Ascending aorta (tissue), 2 donors: ENCODE results near the gene RNF112. TPM values are rescaled to one million over a fixed set of nuclear protein-coding genes. Genes with fewer than 3 reads are reported as not detected.
A peak's percentile ranks its signal among the peaks of the same experiment; 100 is the strongest.
"Not testable (repeated sequence)": the region's sequence is repeated elsewhere in the genome, so short reads cannot be mapped to it uniquely, and the experiment has no call there.

Source experiments
- DNase-seq, 2 donors: peaks; one replicate each; pipeline ENCODE4 v3.0.0-alpha.2; 2019; ENCODE audit warnings: low spot score in 2 of 2
- H3K27ac ChIP-seq, 2 donors: fragments of 200-600 bp; sonication (generic); one replicate each; pipeline ENCODE4 v1.5.1; 2016 to 2017; ENCODE audit warnings: mild to moderate bottlenecking in 1 of 2
- H3K27me3 ChIP-seq: fragments of 200-600 bp; sonication (generic); one replicate; pipeline ENCODE4 v1.5.1; 2017
- H3K36me3 ChIP-seq, 2 donors: fragments of 200-600 bp; sonication (generic); one replicate each; pipeline ENCODE4 v1.5.1; 2016
- H3K4me1 ChIP-seq, 2 donors: fragments of 200-600 bp; sonication (generic); one replicate each; pipeline ENCODE4 v1.5.1; 2016 to 2017; ENCODE audit warnings: mild to moderate bottlenecking in 1 of 2
- H3K4me3 ChIP-seq, 2 donors: fragments of 200-600 bp; sonication (generic); one replicate each; pipeline ENCODE4 v1.5.1; 2016 to 2017; ENCODE audit warnings: mild to moderate bottlenecking in 1 of 2
- H3K9me3 ChIP-seq, 2 donors: fragments of 200-600 bp; sonication (generic); one replicate each; pipeline ENCODE4 v1.5.1; 2016
- intact Hi-C: fragments of 100-400 bp; cut with DNase I; formaldehyde crosslinking; loops from one replicate; pipeline ENCODE4 v1.15.1; 2023
- total RNA-seq: library from RNA; depleted of rRNA; stranded (reverse); fragments of >200 nt; gene quantifications from one replicate; pipeline ENCODE4 v1.1.0, GENCODE V29; 2016
- TF ChIP-seq, protein P1 (sequence below), 3 experiments: fragments of 200-600 bp in 2 of 3; fragments of 450-650 bp in 1 of 3; sonication (generic) in 2 of 3; IDR thresholded peaks; one replicate each; pipeline ENCODE4 v1.5.1; 2016 to 2019; ENCODE audit warnings: antibody characterized with exemption in 3 of 3, mild to moderate bottlenecking in 1 of 3, moderate library complexity in 1 of 3

The RNF112 gene
- total RNA-seq, 1 donor from 2014 or later, result 0.53 TPM

DNA sequence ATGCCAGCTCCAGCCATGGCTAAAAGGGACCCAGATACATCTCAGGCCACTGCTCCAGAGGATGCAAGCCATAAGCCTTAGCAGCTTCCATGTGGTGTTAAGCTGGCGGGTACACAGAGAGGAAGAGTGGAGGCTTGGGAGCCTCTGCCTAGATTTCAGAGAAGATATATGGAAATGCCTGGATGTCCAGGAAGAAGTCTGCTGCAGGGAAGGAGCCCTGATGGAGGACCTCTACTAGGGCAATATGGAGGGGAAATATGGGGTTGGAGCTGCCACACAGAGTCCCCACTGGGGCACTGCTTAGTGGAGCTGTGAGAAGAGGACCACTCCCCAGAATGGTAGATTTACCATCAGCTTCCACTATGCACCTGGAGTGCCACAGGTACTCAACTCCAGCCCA lies 32.1 kb downstream of the RNF112 start:
- Histone ChIP-seq H3K27ac (no peak overlapping the region), H3K4me1 (peaks cover 10 to 15% of the 10 kb centered on the region in 2 donors), H3K4me3 (no peak overlapping the region), H3K36me3 (no peaks in the 10 kb centered on the region), H3K27me3 (no peaks in the 10 kb centered on the region), H3K9me3 (no peaks in the 10 kb centered on the region)
- intact Hi-C loops, result no loop called here
- DNase-seq, result peak in 1 of 2 donors; percentile 11
- TF ChIP-seq, protein P1, sequence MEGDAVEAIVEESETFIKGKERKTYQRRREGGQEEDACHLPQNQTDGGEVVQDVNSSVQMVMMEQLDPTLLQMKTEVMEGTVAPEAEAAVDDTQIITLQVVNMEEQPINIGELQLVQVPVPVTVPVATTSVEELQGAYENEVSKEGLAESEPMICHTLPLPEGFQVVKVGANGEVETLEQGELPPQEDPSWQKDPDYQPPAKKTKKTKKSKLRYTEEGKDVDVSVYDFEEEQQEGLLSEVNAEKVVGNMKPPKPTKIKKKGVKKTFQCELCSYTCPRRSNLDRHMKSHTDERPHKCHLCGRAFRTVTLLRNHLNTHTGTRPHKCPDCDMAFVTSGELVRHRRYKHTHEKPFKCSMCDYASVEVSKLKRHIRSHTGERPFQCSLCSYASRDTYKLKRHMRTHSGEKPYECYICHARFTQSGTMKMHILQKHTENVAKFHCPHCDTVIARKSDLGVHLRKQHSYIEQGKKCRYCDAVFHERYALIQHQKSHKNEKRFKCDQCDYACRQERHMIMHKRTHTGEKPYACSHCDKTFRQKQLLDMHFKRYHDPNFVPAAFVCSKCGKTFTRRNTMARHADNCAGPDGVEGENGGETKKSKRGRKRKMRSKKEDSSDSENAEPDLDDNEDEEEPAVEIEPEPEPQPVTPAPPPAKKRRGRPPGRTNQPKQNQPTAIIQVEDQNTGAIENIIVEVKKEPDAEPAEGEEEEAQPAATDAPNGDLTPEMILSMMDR (IDR thresholded peaks at IDR 0.05), result no peak

DNA sequence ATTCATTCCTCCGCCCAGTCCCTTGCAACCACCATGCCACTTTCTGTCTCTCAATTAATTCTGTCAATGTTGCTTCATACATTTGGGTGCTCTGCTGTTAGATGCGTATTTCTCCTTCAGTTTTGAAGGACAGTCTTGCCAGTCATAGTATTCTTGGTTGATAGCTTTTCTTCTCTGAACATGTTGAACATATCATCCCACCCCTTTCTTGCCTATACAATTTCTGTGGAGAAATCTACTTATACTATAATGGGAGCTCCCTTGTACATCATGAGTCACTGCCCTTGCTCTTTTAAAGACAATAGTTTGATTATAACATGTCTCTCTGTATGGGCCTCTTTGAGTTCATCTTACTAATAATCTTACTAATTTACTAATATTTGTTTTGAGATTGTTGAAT lies 34.1 kb downstream of the RNF112 start:
- Histone ChIP-seq H3K4me3 (no peak overlapping the region), H3K27ac (no peak overlapping the region), H3K4me1 (peaks cover 14 to 24% of the 10 kb centered on the region in 2 donors), H3K36me3 (no peaks in the 10 kb centered on the region), H3K27me3 (no peaks in the 10 kb centered on the region), H3K9me3 (no peaks in the 10 kb centered on the region)
- TF ChIP-seq, protein P1 (IDR thresholded peaks at IDR 0.05), result no peak
- intact Hi-C loops, result loop anchor here (5.0 kb wide), 2 partner anchors 183 to 322 kb away; no protein-coding TSS in a partner anchor
- no peak for DNase-seq

DNA sequence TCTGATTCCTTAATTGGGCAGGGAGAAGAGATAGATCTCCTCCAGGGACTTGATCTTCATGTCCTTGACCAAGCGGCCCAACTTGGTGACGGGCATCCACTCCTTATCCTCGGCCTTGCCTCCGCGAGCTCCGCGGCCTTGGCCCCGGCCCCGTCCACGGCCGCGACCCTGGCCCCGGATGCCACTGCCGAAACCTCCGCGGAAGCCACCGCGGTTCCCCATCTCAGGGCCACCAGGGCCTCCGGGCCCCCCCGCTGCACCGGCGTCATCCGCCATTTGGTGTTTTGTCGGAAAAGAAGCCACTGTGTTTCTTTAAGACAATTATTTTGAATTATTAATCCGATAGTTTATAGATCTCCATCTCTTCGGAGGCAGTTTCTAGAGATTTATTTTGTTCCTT lies 35.5 kb downstream of the RNF112 start:
- Histone ChIP-seq H3K4me1 (peaks cover 14 to 24% of the 10 kb centered on the region in 2 donors), H3K27ac (peak overlapping the region; percentile 85 to 89)
- not testable (repeated sequence) for H3K4me3 ChIP-seq, H3K27me3 ChIP-seq, H3K9me3 ChIP-seq, H3K36me3 ChIP-seq
- peak in 1 of 2 donors; percentile 59 for DNase-seq
- intact Hi-C loops, result loop anchor here (5.0 kb wide), 2 partner anchors 184 to 321 kb away; no protein-coding TSS in a partner anchor

DNA sequence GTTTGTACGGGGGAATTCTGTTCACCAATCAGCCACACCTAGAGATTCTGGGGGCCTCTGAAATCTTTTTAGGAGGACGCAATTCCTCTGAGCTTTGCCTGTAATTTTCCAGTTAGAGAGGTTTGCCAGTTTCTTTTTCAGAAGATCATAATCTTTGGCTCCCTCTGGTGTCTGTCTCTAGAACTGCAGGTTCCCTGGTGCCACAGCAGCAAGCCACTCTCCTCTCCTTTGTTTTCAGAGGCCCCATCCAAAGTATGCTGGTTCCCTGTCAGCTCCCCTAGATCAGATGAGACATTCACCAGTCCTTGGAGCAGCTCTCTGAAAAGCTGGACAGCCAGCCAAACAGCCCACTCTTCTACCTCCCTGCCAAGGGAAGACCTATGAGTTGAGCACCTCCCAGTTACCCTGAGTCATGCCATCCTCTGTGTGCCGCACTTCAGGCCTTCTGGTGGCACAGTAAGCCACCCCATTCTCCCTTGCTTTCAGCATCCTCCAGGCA lies 36.1 kb downstream of the RNF112 start:
- TF ChIP-seq, protein P1 (IDR thresholded peaks at IDR 0.05), result peak; percentile 93 to 98 (median 97)
- Histone ChIP-seq H3K4me1 (peaks cover 14 to 24% of the 10 kb centered on the region in 2 donors), H3K9me3 (no peaks in the 10 kb centered on the region), H3K4me3 (no peak overlapping the region), H3K27ac (peak overlapping the region; percentile 85 to 89), H3K27me3 (no peaks in the 10 kb centered on the region), H3K36me3 (no peaks in the 10 kb centered on the region)
- intact Hi-C loops, result loop anchor here (1.0 to 5.0 kb wide), 4 partner anchors 70 to 320 kb away; no protein-coding TSS in a partner anchor
- peak in 1 of 2 donors; percentile 88 for DNase-seq

DNA sequence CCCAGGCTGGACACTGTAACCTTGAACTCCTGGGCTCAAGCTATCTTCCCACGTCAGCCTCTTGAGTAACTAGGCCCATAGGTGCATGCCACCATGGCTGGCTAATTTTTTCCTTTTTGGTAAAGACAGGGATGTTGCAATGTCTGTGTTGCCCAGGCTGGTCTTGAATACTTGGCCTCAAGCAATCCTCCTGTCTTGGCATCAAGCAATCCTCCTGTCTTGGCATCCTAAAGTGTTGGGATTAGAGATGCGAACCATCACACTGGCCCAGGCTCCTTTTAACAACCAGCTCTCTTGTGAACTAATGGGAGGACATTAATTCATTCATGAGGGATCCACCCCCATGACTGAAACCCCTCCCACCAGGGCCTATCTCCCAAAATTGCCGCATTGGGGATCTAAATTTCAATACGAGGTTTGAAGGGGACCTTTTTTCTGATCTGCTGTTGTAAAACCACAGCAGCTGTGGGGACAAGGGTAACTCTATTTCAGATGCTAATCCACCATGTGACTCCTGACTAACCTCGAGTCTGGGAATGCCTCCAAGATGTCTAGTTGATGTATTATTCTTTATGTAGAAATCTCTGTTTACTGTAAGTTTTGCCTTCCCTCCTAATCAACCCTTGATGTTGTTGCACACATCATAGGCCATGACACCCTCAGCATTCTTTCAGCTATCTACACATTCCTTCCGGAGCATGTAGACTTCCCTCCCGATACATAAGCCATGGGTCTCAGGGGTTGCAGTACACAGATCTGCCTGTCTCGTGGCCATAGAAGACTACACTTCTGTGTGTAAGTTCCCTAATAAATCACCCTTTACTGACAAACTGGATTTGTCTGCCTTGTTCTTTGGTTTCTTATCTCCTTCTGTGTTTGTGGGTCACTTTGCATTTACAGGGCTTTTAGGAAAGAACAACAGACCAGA lies 37.6 kb downstream of the RNF112 start:
- Histone ChIP-seq H3K36me3 (no peaks in the 10 kb centered on the region), H3K27ac (peak overlapping the region; percentile 85 to 89), H3K9me3 (no peaks in the 10 kb centered on the region), H3K4me3 (no peak overlapping the region), H3K27me3 (no peaks in the 10 kb centered on the region), H3K4me1 (peaks cover 14 to 24% of the 10 kb centered on the region in 2 donors)
- intact Hi-C loops, result loop anchor here (1.0 to 5.0 kb wide), 4 partner anchors 58 to 319 kb away; no protein-coding TSS in a partner anchor
- peak in 1 of 2 donors; percentile 85 for DNase-seq
- TF ChIP-seq, protein P1 (IDR thresholded peaks at IDR 0.05), result no peak

DNA sequence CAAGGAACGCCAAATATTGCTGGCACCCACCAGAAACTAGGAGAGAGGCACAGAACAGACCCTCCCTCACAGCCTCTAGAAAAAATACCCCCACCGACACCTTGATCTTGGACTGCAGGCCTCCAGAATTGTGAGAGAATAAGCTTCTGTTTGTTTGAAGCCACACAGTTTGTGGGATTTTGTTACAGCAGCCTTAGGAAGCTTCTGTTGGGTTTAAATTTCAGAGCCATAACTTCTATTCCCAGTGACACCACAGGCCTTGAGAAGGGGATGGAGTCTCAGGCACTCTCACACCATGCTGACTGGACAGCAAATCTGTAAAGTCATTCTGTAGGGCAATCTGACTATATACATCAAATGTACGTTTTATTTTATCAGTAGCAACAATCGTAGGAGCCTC lies 38.6 kb downstream of the RNF112 start:
- intact Hi-C loops, result loop anchor here (2.0 to 5.0 kb wide), 3 partner anchors 57 to 318 kb away; no protein-coding TSS in a partner anchor
- TF ChIP-seq, protein P1 (IDR thresholded peaks at IDR 0.05), result no peak
- H3K4me3 ChIP-seq, result no peak overlapping the region
- H3K9me3 ChIP-seq, result no peaks in the 10 kb centered on the region
- H3K36me3 ChIP-seq, result no peaks in the 10 kb centered on the region
- no peaks in the 10 kb centered on the region for H3K27me3 ChIP-seq
- peak overlapping the region; percentile 85 to 89 for H3K27ac ChIP-seq
- H3K4me1 ChIP-seq, result peaks cover 14 to 24% of the 10 kb centered on the region in 2 donors
- DNase-seq, result no peak
